Transverse colon (tissue), 4 donors: ENCODE measurements around the gene TRIM9. TPM values are rescaled to one million over a fixed set of nuclear protein-coding genes. Genes with fewer than 3 reads are reported as not detected.
"Not testable (repeated sequence)": the region's sequence is repeated elsewhere in the genome, so short reads cannot be mapped to it uniquely, and the experiment has no call there.

ENCODE experiments used
- DNase-seq: peaks from one replicate; pipeline ENCODE4 v3.0.0-alpha.2; 2019
- H3K27ac ChIP-seq, 4 donors: fragments of 200-600 bp; sonication (generic); 2 replicates each; pipeline ENCODE4 v1.5.1; 2016 to 2018; ENCODE audit warnings: inconsistent platforms in 4 of 4
- H3K27me3 ChIP-seq: fragments of 200-600 bp; sonication (generic); 2 replicates; pipeline ENCODE4 v1.5.1; 2017; ENCODE audit warnings: inconsistent platforms
- H3K36me3 ChIP-seq, 4 donors: fragments of 200-600 bp; sonication (generic); 2 replicates each; pipeline ENCODE4 v1.5.1; 2017 to 2019; ENCODE audit warnings: inconsistent platforms in 4 of 4
- H3K4me1 ChIP-seq, 4 donors: fragments of 200-600 bp; sonication (generic); 2 replicates each; pipeline ENCODE4 v1.5.1; 2017 to 2020; ENCODE audit warnings: inconsistent platforms in 4 of 4
- H3K4me3 ChIP-seq, 4 donors: fragments of 200-600 bp; sonication (generic); 1 replicate in 1 of 4; 2 replicates in 3 of 4; pipeline versions ENCODE4 v1.5.1 to v1.6.1; 2017 to 2019; ENCODE audit warnings: inconsistent platforms in 4 of 4
- H3K9me3 ChIP-seq, 2 donors: fragments of 200-600 bp; sonication (generic); 2 replicates each; pipeline ENCODE4 v1.5.1; 2017 to 2019; ENCODE audit warnings: inconsistent platforms in 2 of 2
- CTCF ChIP-seq, 5 experiments: fragments of 200-600 bp in 3 of 5; fragments of 450-650 bp in 2 of 5; sonication (generic) in 3 of 5; IDR thresholded peaks; 1 replicate in 2 of 5; 2 replicates in 3 of 5; pipeline ENCODE4 v1.5.1; 2016 to 2017; ENCODE audit warnings: antibody characterized with exemption in 5 of 5, inconsistent platforms in 3 of 5, mild to moderate bottlenecking in 2 of 5, moderate library complexity in 1 of 5
- EP300 ChIP-seq: sonication (generic); formaldehyde crosslinking; IDR thresholded peaks from one replicate; pipeline ENCODE4 v1.6.1; 2017; ENCODE audit warnings: antibody characterized with exemption, low read depth
- POLR2A ChIP-seq: fragments of 450-650 bp; IDR thresholded peaks from one replicate; pipeline ENCODE4 v1.6.1; 2016; ENCODE audit warnings: antibody characterized with exemption, mild to moderate bottlenecking, moderate library complexity
- POLR2AphosphoS5 ChIP-seq, 3 donors: sonication (generic); formaldehyde crosslinking; IDR thresholded peaks; one replicate each; pipeline ENCODE4 v1.6.1; 2016; ENCODE audit warnings: antibody characterized with exemption in 3 of 3
- WGBS, 2 donors: methylation state at CpG; one replicate each; pipeline ENCODE4 v1.1.5; 2018; ENCODE audit warnings: low coverage in 1 of 2; 5-methylcytosine and 5-hydroxymethylcytosine counted together
- in situ Hi-C, 4 donors: fragments of 200-750 bp; cut with MboI; loops; one replicate each; pipeline versions ENCODE4 v1.15.0 to v1.15.1; 2017; ENCODE audit warnings: low sequenced_read_pairs in 3 of 4, low pct_ligation_motif_present in 1 of 4, low pct_unique_long_range_greater_than_20kb in 1 of 4
- intact Hi-C: fragments of 100-400 bp; cut with DNase I; formaldehyde crosslinking; loops from one replicate; pipeline ENCODE4 v1.15.1; 2023; ENCODE audit warnings: low total_unique reads
- total RNA-seq, 4 donors: library from RNA; depleted of rRNA; stranded (reverse); fragments of >200 nt; gene quantifications; one replicate each; pipeline ENCODE4 v1.1.0, GENCODE V29; 2016

The TRIM9 gene
- total RNA-seq, 4 donors from 2014 or later = 9.2 to 21.3 (median 16.1) TPM

GRCh38 chr14:50997712-50998111 is 97.2 kb downstream of the TRIM9 start:
- TF ChIP-seq EP300 (no peak), POLR2AphosphoS5 (IDR thresholded peaks at IDR 0.05) (no peak), CTCF (IDR thresholded peaks at IDR 0.05) (no peak), POLR2A (no peak)
- no peak overlapping the region for H3K4me3 ChIP-seq
- intact Hi-C loops = no loop called here
- no peak overlapping the region for H3K27ac ChIP-seq
- H3K9me3 ChIP-seq = no peaks in the 10 kb centered on the region
- H3K36me3 ChIP-seq = no peaks in the 10 kb centered on the region
- H3K4me1 ChIP-seq = peaks cover 0 to 1% (median 0%) of the 10 kb centered on the region in 4 donors
- WGBS, 2 donors = 94% methylated on average over 9 of the region's 9 CpGs; no CpG with 5 or more reads in 1 of the 2 donors
- in situ Hi-C loops = no loop called here
- no peak for DNase-seq
- H3K27me3 ChIP-seq = no peaks in the 10 kb centered on the region

GRCh38 chr14:50994158-50994557 is 100.7 kb downstream of the TRIM9 start:
- H3K27ac ChIP-seq, H3K36me3 ChIP-seq, H3K4me1 ChIP-seq, H3K4me3 ChIP-seq, intact Hi-C loops, H3K9me3 ChIP-seq, in situ Hi-C loops, DNase-seq, H3K27me3 ChIP-seq: not testable (repeated sequence)

GRCh38 chr14:50985859-50986331 is 109.0 kb downstream of the TRIM9 start:
- H3K4me3 ChIP-seq = no peak overlapping the region
- H3K4me1 ChIP-seq = no peaks in the 10 kb centered on the region
- WGBS, 2 donors = 87 to 88% methylated on average over 12 of the region's 12 CpGs
- H3K9me3 ChIP-seq = no peaks in the 10 kb centered on the region
- intact Hi-C loops (no loop called here), in situ Hi-C loops (no loop called here)
- no peak overlapping the region for H3K27ac ChIP-seq
- DNase-seq = no peak
- TF ChIP-seq EP300 (no peak), POLR2A (no peak), POLR2AphosphoS5 (IDR thresholded peaks at IDR 0.05) (no peak), CTCF (IDR thresholded peaks at IDR 0.05) (no peak)
- H3K27me3 ChIP-seq = no peaks in the 10 kb centered on the region
- no peaks in the 10 kb centered on the region for H3K36me3 ChIP-seq

GRCh38 chr14:50985124-50985858 is 109.6 kb downstream of the TRIM9 start:
- Histone ChIP-seq H3K4me1 (no peaks in the 10 kb centered on the region), H3K9me3 (no peaks in the 10 kb centered on the region), H3K36me3 (no peaks in the 10 kb centered on the region), H3K27me3 (no peaks in the 10 kb centered on the region), H3K27ac (no peak overlapping the region), H3K4me3 (no peak overlapping the region)
- in situ Hi-C loops (no loop called here), intact Hi-C loops (no loop called here)
- TF ChIP-seq EP300 (no peak), CTCF (IDR thresholded peaks at IDR 0.05) (no peak), POLR2A (no peak), POLR2AphosphoS5 (IDR thresholded peaks at IDR 0.05) (no peak)
- DNase-seq = no peak
- WGBS, 2 donors = 83 to 88% methylated on average over 4 to 13 of the region's 13 CpGs
